DOHH2 (cell line): Measurements from ENCODE around the gene ARRDC2.
A peak's percentile ranks its signal among the peaks of the same experiment; 100 is the strongest.

ENCODE experiments used
- H3F3A ChIP-seq: fragments of 200-600 bp; sonication (generic), shearing (Covaris generic); 2 replicates; pipeline ENCODE4 v1.6.0; 2016; ENCODE audit warnings: antibody characterized with exemption, mild to moderate bottlenecking; ENCODE audit not compliant: control insufficient read depth, insufficient read depth
- H3K27ac ChIP-seq: fragments of 200-600 bp; sonication (generic); 2 replicates; pipeline ENCODE4 v1.5.1; 2014; ENCODE audit warnings: low read depth, mild to moderate bottlenecking, low read length, moderate library complexity
- H3K27me3 ChIP-seq: fragments of 200-600 bp; sonication (generic); 2 replicates; pipeline ENCODE4 v1.6.1; 2014; ENCODE audit warnings: mild to moderate bottlenecking, low read length, mixed read lengths; ENCODE audit not compliant: control insufficient read depth
- H3K36me3 ChIP-seq: fragments of 200-600 bp; sonication (generic); 2 replicates; pipeline ENCODE4 v1.6.1; 2014; ENCODE audit warnings: mild to moderate bottlenecking, low read length, moderate library complexity, mixed read lengths; ENCODE audit not compliant: control insufficient read depth
- H3K4me1 ChIP-seq: fragments of 200-600 bp; sonication (generic); 2 replicates; pipeline ENCODE4 v1.6.1; 2014; ENCODE audit warnings: mild to moderate bottlenecking, low read length, mixed read lengths; ENCODE audit not compliant: control insufficient read depth
- H3K4me2 ChIP-seq: fragments of 200-600 bp; sonication (generic); 2 replicates; pipeline ENCODE4 v1.6.0; 2014; ENCODE audit warnings: mild to moderate bottlenecking, low read length, moderate library complexity
- H3K4me3 ChIP-seq: fragments of 200-600 bp; sonication (generic); 2 replicates; pipeline ENCODE4 v1.5.1; 2014; ENCODE audit warnings: mild to moderate bottlenecking, low read length, mixed read lengths
- H3K79me2 ChIP-seq: fragments of 200-600 bp; sonication (generic); 2 replicates; pipeline ENCODE4 v1.6.1; 2014; ENCODE audit warnings: mild to moderate bottlenecking, low read length, mixed read lengths; ENCODE audit not compliant: control insufficient read depth
- H3K9me2 ChIP-seq: fragments of 200-600 bp; sonication (generic); replicated peaks from 2 replicates; pipeline ENCODE4 v1.6.1; 2014; ENCODE audit warnings: mild to moderate bottlenecking, low read length, mixed read lengths; ENCODE audit not compliant: control insufficient read depth
- H3K9me3 ChIP-seq: fragments of 200-600 bp; sonication (generic); 2 replicates; pipeline ENCODE4 v1.6.1; 2014; ENCODE audit warnings: antibody characterized with exemption, low read length, mixed read lengths; ENCODE audit not compliant: control insufficient read depth, insufficient read depth
- H4K20me1 ChIP-seq: fragments of 200-600 bp; sonication (generic); 2 replicates; pipeline ENCODE4 v1.6.0; 2014; ENCODE audit warnings: low read depth, mild to moderate bottlenecking, antibody characterized with exemption, low read length, moderate library complexity; ENCODE audit not compliant: control insufficient read depth, insufficient read depth
- EZH2phosphoT487 ChIP-seq: fragments of 200-600 bp; sonication (generic); IDR thresholded peaks from 2 replicates; pipeline ENCODE4 v1.6.1; 2017; ENCODE audit warnings: borderline replicate concordance, mild to moderate bottlenecking, antibody characterized with exemption, low read length, moderate library complexity, mixed read lengths
- TF ChIP-seq, protein P1 (sequence below): fragments of 200-600 bp; sonication (generic); IDR thresholded peaks from one replicate; pipeline ENCODE4 v1.5.1; 2014; ENCODE audit warnings: antibody characterized with exemption, mild to moderate bottlenecking, low read depth, low read length; ENCODE audit not compliant: poor library complexity, severe bottlenecking

The ARRDC2 gene

DNA sequence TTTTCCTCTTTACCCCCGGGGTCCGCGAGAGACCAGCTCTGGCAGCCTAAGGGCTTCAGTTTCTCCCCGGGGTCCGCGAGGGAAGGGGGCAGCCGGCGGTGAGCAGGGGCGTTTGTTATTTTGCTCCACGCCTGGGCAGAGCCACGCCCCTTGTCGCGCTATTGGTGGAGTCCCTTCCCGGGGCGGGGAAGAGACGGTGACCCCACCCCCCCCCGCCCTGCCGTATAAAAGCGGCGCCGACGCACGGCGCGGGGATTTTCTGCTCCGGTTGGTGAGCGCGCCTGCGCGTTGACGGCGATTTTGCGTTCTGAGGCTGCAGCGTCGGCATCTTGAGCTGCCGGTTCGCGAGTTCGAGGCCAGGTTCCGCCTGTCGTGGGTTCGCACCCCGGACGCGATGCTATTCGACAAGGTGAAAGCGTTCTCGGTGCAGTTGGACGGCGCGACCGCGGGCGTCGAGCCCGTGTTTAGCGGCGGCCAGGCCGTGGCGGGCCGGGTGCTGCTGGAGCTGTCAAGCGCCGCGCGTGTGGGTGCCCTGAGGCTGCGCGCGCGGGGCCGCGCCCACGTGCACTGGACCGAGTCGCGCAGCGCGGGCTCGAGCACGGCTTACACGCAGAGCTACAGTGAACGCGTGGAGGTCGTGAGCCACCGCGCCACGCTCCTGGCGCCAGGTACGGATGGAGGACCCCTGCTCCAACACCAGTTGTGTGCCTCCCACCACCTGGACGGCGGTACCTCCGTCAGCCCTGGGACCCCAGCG, at the start of gene ARRDC2:
ARRDC2 (plus strand) TSS at position 254 of the 757 bp plus-strand sequence; CDS start at position 395, 141 bp downstream.
- Histone ChIP-seq H3K9me2 (no peaks in the 10 kb centered on the region), H3F3A (no peaks in the 10 kb centered on the region), H3K79me2 (peaks cover 29% of the 10 kb centered on the region), H3K4me3 (peak within 1 kb of the TSS; percentile 68), H3K27ac (peak within 1 kb of the TSS; percentile 13; the same call in 1 of the 2 replicates), H3K36me3 (peaks cover 53% of the 10 kb centered on the region), H3K4me2 (peak within 1 kb of the TSS; percentile 75), H3K27me3 (no peaks in the 10 kb centered on the region), H3K9me3 (no peaks in the 10 kb centered on the region), H3K4me1 (peaks cover 20% of the 10 kb centered on the region), H4K20me1 (peaks cover 3% of the 10 kb centered on the region; the same call in 1 of the 2 replicates)
- TF ChIP-seq EZH2phosphoT487, result no peak
- TF ChIP-seq, protein P1, sequence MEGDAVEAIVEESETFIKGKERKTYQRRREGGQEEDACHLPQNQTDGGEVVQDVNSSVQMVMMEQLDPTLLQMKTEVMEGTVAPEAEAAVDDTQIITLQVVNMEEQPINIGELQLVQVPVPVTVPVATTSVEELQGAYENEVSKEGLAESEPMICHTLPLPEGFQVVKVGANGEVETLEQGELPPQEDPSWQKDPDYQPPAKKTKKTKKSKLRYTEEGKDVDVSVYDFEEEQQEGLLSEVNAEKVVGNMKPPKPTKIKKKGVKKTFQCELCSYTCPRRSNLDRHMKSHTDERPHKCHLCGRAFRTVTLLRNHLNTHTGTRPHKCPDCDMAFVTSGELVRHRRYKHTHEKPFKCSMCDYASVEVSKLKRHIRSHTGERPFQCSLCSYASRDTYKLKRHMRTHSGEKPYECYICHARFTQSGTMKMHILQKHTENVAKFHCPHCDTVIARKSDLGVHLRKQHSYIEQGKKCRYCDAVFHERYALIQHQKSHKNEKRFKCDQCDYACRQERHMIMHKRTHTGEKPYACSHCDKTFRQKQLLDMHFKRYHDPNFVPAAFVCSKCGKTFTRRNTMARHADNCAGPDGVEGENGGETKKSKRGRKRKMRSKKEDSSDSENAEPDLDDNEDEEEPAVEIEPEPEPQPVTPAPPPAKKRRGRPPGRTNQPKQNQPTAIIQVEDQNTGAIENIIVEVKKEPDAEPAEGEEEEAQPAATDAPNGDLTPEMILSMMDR, result no peak

DNA sequence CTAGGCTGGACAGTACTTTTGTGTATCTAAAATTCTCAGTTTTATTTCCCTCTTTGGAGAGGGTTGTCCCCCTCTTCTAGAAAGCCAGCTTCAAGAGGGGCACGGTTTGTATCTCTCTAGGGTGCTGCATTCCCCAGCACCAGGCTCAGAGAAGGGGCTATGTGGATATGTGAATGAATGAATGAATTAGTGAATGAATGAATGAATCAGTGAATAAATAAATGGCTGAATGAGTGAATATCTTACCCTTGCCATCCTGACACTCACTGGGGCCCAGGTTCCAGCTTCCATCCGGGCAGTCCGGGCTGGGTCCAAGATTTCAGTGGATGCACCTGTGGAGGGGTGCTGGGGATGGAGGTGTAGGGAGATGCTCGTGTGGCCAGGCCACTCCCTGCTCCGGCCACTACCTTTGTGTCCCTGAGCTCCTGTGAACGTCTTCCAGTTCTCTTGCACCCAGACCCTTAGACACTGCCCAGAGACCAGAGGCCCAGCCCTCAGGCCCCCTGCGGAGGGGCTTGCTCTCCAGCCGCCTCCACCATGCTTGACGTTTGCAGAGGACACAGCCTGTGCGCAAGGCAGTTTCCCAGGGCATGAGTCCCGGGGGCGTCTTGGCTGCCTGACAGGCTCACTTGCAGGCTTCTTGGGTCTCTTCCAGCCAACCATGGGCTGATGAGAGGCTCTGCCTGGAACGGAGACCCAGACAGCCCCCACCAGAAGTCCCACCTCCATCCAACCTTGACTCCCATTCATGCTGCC, 43.9 kb upstream of the ARRDC2 start:
- peaks cover 15% of the 10 kb centered on the region for H3K27me3 ChIP-seq
- no peaks in the 10 kb centered on the region for H4K20me1 ChIP-seq
- no peaks in the 10 kb centered on the region for H3K36me3 ChIP-seq
- no peak overlapping the region for H3K4me2 ChIP-seq
- no peak overlapping the region for H3K27ac ChIP-seq
- no peak overlapping the region for H3K4me3 ChIP-seq
- H3K79me2 ChIP-seq, result no peaks in the 10 kb centered on the region
- no peaks in the 10 kb centered on the region for H3K9me3 ChIP-seq
- no peaks in the 10 kb centered on the region for H3K9me2 ChIP-seq
- no peaks in the 10 kb centered on the region for H3F3A ChIP-seq
- no peak for TF ChIP-seq EZH2phosphoT487
- TF ChIP-seq, protein P1, result no peak
- H3K4me1 ChIP-seq, result 0 out of 2 replicates have a peak, but pooled peaks cover 5% of the 10 kb centered on the region

DNA sequence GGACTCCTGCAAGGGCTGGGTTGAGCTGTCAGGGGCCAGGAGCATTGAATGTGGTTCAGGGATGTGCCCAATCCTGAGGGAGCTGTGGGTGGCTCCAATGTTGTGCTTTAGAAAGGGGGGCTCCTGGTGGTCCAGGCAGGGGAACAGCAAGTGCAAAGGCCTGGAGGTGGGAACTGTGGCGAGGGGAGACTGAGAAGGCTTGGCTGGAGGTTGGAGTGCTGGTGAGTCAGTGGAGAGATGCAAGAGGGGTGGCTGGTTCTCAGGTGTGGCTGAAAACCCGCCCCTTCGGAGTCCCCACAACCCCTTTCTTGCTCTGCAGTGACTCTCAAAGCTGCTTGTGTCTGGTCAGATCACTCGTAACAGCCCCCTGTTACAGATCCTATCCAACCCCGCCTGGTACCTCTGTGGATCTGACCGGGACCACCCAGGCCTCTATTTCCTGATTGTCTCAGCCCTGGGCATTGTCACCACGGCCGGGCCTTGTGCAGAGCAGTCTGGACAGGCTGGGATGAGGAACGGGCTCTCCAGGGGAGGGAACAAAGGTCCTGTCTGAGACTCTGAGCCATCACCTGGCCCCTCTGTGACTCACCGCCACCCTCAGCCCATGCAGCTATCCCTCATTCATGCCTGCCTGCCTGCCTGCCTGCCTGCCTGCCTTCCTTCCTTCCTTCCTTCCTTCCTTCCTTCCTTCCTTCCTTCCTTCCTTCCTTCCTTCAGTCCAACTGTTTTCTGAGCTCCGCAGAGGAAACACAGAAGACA, 42.4 kb upstream of the ARRDC2 start:
- Histone ChIP-seq H3K4me1 (0 out of 2 replicates have a peak, but pooled peaks cover 8% of the 10 kb centered on the region), H3K9me3 (no peaks in the 10 kb centered on the region), H3K27me3 (peaks cover 15% of the 10 kb centered on the region), H3K27ac (no peak overlapping the region), H3K79me2 (no peaks in the 10 kb centered on the region), H3K4me2 (no peak overlapping the region), H4K20me1 (no peaks in the 10 kb centered on the region), H3K4me3 (no peak overlapping the region), H3K36me3 (no peaks in the 10 kb centered on the region), H3K9me2 (no peaks in the 10 kb centered on the region), H3F3A (no peaks in the 10 kb centered on the region)
- no peak for TF ChIP-seq EZH2phosphoT487
- TF ChIP-seq, protein P1, result no peak
